Fibroblast of pulmonary artery (primary cell): ENCODE results near the gene GFAP.
"Not testable (repeated sequence)": the region's sequence is repeated elsewhere in the genome, so short reads cannot be mapped to it uniquely, and the experiment has no call there.

Experiments used
- DNase-seq: peaks from one replicate; pipeline ENCODE4 v3.0.0-alpha.2; 2010; ENCODE audit warnings: low read depth
- H3K4me3 ChIP-seq: replicated peaks from 2 replicates; pipeline ENCODE4 v1.5.1; 2011; ENCODE audit warnings: low read depth, mild to moderate bottlenecking, control low read depth, low read length, moderate library complexity
- CTCF ChIP-seq: IDR thresholded peaks from 2 replicates; pipeline ENCODE4 v1.5.1; 2011; ENCODE audit warnings: mild to moderate bottlenecking, control low read depth, low read length, inconsistent platforms; ENCODE audit errors: missing control alignments

GFAP gene

GRCh38 chr17:44952946-44953475 is 37.7 kb upstream of the GFAP start:
- DNase-seq: no peak
- H3K4me3 ChIP-seq: no peak overlapping the region
- no peak for TF ChIP-seq CTCF

DNA sequence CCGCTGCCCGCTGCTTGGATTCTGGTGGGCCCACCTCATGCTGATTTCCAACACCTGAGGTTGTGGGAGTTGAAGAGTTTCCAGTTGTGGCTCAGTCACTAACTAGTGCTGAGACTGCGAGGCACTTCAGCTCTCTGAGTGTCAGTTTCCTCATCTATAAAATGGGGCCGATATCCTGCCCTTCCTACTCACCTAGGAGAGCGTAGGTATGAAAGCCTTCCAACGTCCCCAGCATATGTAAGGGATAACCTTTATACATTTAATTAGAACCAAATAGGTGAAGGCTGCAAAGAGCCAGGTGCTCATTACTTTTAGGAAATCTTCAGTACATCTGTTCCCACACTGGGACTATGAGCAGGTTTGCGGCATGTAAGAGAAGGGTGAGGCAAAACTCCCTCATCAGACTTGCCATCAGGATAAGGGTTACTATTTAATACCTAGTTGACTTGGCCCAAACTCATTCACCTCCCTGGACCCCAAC is 33.1 kb upstream of the GFAP start:
- no peak for DNase-seq
- no peak for TF ChIP-seq CTCF
- peak overlapping the region; percentile 89 for H3K4me3 ChIP-seq

GRCh38 chr17:44947461-44948314 is 32.4 kb upstream of the GFAP start, which contains the start of gene KIF18B:
KIF18B (minus strand) TSS chr17:44947773; CDS start chr17:44936344, 11,429 bp downstream.
- peak within 1 kb of the TSS; percentile 89 for H3K4me3 ChIP-seq
- no peak for TF ChIP-seq CTCF
- peak; percentile 96 for DNase-seq

DNA sequence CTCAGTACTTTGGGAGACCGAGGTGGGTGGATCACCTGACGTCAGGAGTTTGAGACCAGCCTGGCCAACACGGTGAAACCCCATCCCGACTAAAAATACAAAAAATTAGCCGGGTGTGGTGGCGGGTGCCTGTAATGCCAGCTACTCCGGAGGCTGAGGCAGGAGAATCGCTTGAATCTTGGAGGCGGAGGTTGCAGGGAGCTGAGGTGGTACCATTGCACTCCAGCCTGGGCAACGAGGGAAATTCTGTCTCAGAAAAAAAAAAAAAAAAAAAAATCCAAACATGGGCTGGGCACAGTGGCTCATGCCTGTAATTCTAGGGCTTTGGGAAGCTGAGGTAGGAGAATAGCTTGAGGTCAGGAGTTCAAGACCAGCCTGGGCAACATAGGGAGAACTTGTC is 30.4 kb upstream of the GFAP start:
- H3K4me3 ChIP-seq, DNase-seq: not testable (repeated sequence)

DNA sequence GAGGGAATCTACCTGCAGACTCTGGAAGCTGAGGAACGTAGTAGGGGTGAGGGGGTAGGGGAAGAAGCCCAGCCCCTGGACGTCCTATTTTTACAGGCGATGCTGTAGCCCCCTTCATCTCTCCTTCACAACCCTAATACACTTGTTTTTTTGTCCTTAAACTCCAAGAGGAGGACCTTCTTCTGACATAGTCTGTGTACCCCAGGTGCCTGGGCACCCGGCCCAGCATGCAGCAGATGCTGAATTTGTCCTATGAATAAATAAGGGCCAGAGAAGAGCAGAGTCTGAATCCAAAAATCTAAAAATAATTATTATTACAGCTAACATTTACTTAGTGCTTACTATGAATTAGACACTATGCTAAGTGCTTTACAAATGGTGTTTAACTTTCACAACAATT is 27.2 kb upstream of the GFAP start:
- DNase-seq: no peak
- no peak overlapping the region for H3K4me3 ChIP-seq
- no peak for TF ChIP-seq CTCF

DNA sequence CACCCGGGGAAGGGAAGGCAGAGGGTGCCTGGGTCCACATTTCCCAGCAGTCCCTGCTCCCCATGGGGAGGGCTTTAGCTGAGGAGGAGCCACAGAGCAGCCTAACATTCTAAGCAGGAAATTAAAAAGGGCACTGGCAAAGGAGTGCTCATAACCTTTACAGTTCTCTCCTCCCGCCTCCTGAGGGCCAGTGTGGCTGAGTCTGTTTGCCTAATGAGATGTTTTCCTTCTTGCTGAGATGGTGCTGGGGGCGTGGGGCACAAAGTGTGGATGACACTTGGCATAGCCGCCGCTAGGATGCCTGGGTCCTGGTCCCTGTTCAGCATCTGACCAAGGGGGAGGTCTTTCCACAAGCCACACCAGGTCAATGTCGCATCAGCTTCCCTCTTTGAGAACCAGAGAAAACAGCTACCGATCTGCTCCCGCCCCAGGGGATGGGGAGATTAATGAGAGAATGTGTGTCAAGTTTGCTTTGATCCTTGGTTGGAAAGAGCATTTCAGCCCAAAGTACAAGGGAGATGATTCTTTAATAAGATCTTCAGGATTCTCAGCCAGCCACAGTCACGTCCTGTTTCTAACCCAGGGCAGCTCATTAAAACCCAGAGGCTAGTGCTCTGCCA is 26.5 kb upstream of the GFAP start:
- TF ChIP-seq CTCF: no peak
- DNase-seq: no peak
- no peak overlapping the region for H3K4me3 ChIP-seq

DNA sequence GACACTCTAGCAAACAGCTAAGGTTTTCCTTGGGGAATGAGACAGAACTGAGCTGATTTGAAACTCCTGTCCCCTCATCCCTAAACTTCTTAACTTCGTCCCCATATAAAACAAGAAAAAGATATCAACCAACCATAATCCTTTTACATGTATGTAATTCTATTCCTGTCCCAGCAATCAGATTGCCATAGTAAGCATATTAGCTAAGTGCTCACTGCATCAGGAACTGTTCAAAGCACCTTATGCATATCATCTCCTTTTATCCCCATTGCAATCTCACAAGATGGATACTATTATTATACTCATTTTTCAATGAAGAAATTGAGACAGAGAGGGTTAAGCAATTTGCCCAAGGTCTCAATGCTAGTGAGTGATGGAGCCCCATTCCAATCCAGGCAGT is 25.5 kb upstream of the GFAP start:
- no peak for DNase-seq
- no peak overlapping the region for H3K4me3 ChIP-seq
- no peak for TF ChIP-seq CTCF
